Small intestine (tissue), 7 donors: Measurements from ENCODE around the gene NTRK1. TPM values are rescaled to one million over a fixed set of nuclear protein-coding genes. Genes with fewer than 3 reads are reported as not detected.

ENCODE experiments used
- DNase-seq, 2 donors: peaks; one replicate each; pipeline versions ENCODE4 v3.0.0 to v3.0.0-alpha.2; 2013
- FAIRE-seq: peaks from 2 replicates; lab custom pipeline; 2012; peaks lifted over from hg19 to GRCh38; lab: Jason Lieb, UNC
- H3K27ac ChIP-seq, 3 donors: one replicate each; pipeline ENCODE4 v1.5.1; 2013; ENCODE audit warnings: low read length in 2 of 3, mild to moderate bottlenecking in 2 of 3, control low read depth in 1 of 3, inconsistent platforms in 1 of 3, low read depth in 1 of 3, moderate library complexity in 1 of 3
- H3K27me3 ChIP-seq, 3 donors: one replicate each; pipeline ENCODE4 v1.6.1; 2013; ENCODE audit warnings: low read length in 3 of 3, inconsistent platforms in 1 of 3; ENCODE audit not compliant: control insufficient read depth in 3 of 3, insufficient read depth in 3 of 3
- H3K36me3 ChIP-seq, 3 donors: one replicate each; pipeline ENCODE4 v1.6.1; 2013; ENCODE audit warnings: low read length in 3 of 3, inconsistent platforms in 1 of 3, low read depth in 1 of 3, mild to moderate bottlenecking in 1 of 3, moderate library complexity in 1 of 3; ENCODE audit not compliant: control insufficient read depth in 3 of 3, insufficient read depth in 2 of 3
- H3K4me1 ChIP-seq, 3 donors: one replicate each; pipeline ENCODE4 v1.6.1; 2013; ENCODE audit warnings: low read length in 2 of 3, inconsistent platforms in 1 of 3, low read depth in 1 of 3, mild to moderate bottlenecking in 1 of 3, moderate library complexity in 1 of 3; ENCODE audit not compliant: control insufficient read depth in 3 of 3, insufficient read depth in 2 of 3
- H3K4me3 ChIP-seq, 3 donors: one replicate each; pipeline ENCODE4 v1.5.1; 2013; ENCODE audit warnings: low read length in 3 of 3, control low read depth in 1 of 3, inconsistent platforms in 1 of 3, low read depth in 1 of 3, mild to moderate bottlenecking in 1 of 3, moderate library complexity in 1 of 3
- H3K9me3 ChIP-seq, 2 donors: one replicate each; pipeline ENCODE4 v1.6.1; 2013; ENCODE audit warnings: low read depth in 1 of 2, low read length in 1 of 2; ENCODE audit not compliant: control insufficient read depth in 2 of 2, insufficient read depth in 1 of 2
- WGBS, 3 donors: extraction: QIAGEN DNeasy Blood & Tissue Kit; methylation state at CpG; one replicate each; pipeline ENCODE4 v1.1.7; 2013; 5-methylcytosine and 5-hydroxymethylcytosine counted together
- polyA plus RNA-seq, 4 donors: library from polyadenylated mRNA; stranded (reverse) in 3 of 4; unstranded in 1 of 4; fragments of 200-250 nt in 3 of 4; fragments of 120-200 nt in 1 of 4; gene quantifications; one replicate each; pipeline versions ENCODE4 v1.2.1 to v1.2.3, GENCODE V29; 2013
- donor health status: healthy with polysubstance abuse.
- donor health status: control.
- donor health status: control.
- donor health status: Bipolar disorder and iron deficiency.
- donor health status: healthy.

Gene NTRK1
- polyA plus RNA-seq, 4 donors: 0.10 to 0.67 TPM; not detected in 2

GRCh38 chr1:156908955-156909354 lies 48.3 kb downstream of the NTRK1 start:
- FAIRE-seq (no peak), DNase-seq (no peak)
- Histone ChIP-seq H3K4me1 (peaks cover 0 to 16% (median 0%) of the 10 kb centered on the region in 3 donors), H3K27ac (no peak overlapping the region), H3K4me3 (no peak overlapping the region), H3K36me3 (peaks cover 0 to 22% (median 0%) of the 10 kb centered on the region in 3 donors), H3K9me3 (no peaks in the 10 kb centered on the region), H3K27me3 (peaks cover 0 to 64% (median 0%) of the 10 kb centered on the region in 3 donors)
- 36 to 56% (median 44%) methylated on average over 10 of the region's 10 CpGs for WGBS, 3 donors

GRCh38 chr1:156909671-156910070 lies 49.0 kb downstream of the NTRK1 start:
- 60 to 79% (median 68%) methylated on average over 5 of the region's 5 CpGs for WGBS, 3 donors

GRCh38 chr1:156910309-156910782 lies 49.7 kb downstream of the NTRK1 start:
- peaks cover 0 to 60% (median 0%) of the 10 kb centered on the region in 3 donors for H3K27me3 ChIP-seq
- DNase-seq (peak in 1 of 2 donors; percentile 68), FAIRE-seq (no peak)

More at GRCh38 chr1:156909671-156910070, 49.0 kb downstream of the NTRK1 start:
- H3K36me3 ChIP-seq: peaks cover 0 to 29% (median 0%) of the 10 kb centered on the region in 3 donors
- FAIRE-seq (no peak), DNase-seq (no peak)
- no peak overlapping the region for H3K27ac ChIP-seq
- H3K4me3 ChIP-seq: no peak overlapping the region
- no peaks in the 10 kb centered on the region for H3K9me3 ChIP-seq
- peaks cover 0 to 60% (median 0%) of the 10 kb centered on the region in 3 donors for H3K27me3 ChIP-seq
- H3K4me1 ChIP-seq: peaks cover 0 to 16% (median 0%) of the 10 kb centered on the region in 3 donors

GRCh38 chr1:156911577-156912298 lies 51.1 kb downstream of the NTRK1 start:
- 65 to 71% (median 65%) methylated on average over 6 of the region's 6 CpGs for WGBS, 3 donors
- DNase-seq: no peak

More at GRCh38 chr1:156910309-156910782, 49.7 kb downstream of the NTRK1 start:
- 13 to 43% (median 21%) methylated on average over 16 to 18 of the region's 18 CpGs for WGBS, 3 donors
- Histone ChIP-seq H3K27ac (no peak overlapping the region), H3K9me3 (no peaks in the 10 kb centered on the region), H3K4me3 (no peak overlapping the region), H3K36me3 (peaks cover 0 to 29% (median 0%) of the 10 kb centered on the region in 3 donors), H3K4me1 (peaks cover 0 to 16% (median 0%) of the 10 kb centered on the region in 3 donors)

GRCh38 chr1:156912310-156912709 lies 51.6 kb downstream of the NTRK1 start:
- no peak overlapping the region for H3K27ac ChIP-seq
- H3K4me1 ChIP-seq: peaks cover 0 to 16% (median 0%) of the 10 kb centered on the region in 3 donors
- WGBS, 3 donors: 65 to 72% (median 68%) methylated on average over 2 of the region's 2 CpGs
- FAIRE-seq: no peak
- no peaks in the 10 kb centered on the region for H3K9me3 ChIP-seq
- no peak overlapping the region for H3K4me3 ChIP-seq
- H3K36me3 ChIP-seq: peaks cover 0 to 27% (median 0%) of the 10 kb centered on the region in 3 donors
- DNase-seq: no peak
- H3K27me3 ChIP-seq: peaks cover 0 to 52% (median 0%) of the 10 kb centered on the region in 3 donors

More at GRCh38 chr1:156911577-156912298, 51.1 kb downstream of the NTRK1 start:
- Histone ChIP-seq H3K27me3 (peaks cover 0 to 53% (median 0%) of the 10 kb centered on the region in 3 donors), H3K36me3 (peaks cover 0 to 29% (median 0%) of the 10 kb centered on the region in 3 donors), H3K27ac (no peak overlapping the region), H3K4me1 (peaks cover 0 to 16% (median 0%) of the 10 kb centered on the region in 3 donors), H3K4me3 (no peak overlapping the region), H3K9me3 (no peaks in the 10 kb centered on the region)
- no peak for FAIRE-seq

- H3K4me1 ChIP-seq: peaks cover 0 to 12% (median 0%) of the 10 kb centered on the region in 3 donors
- DNase-seq (no peak), FAIRE-seq (no peak)
- H3K4me3 ChIP-seq: no peak overlapping the region
- peaks cover 0 to 27% (median 0%) of the 10 kb centered on the region in 3 donors for H3K36me3 ChIP-seq
- H3K27me3 ChIP-seq: peaks cover 0 to 43% (median 0%) of the 10 kb centered on the region in 3 donors
- 31 to 49% (median 49%) methylated on average over 23 to 24 of the region's 24 CpGs for WGBS, 3 donors
- H3K9me3 ChIP-seq: peaks cover 0 to 2% of the 10 kb centered on the region in 2 donors
- H3K27ac ChIP-seq: no peak overlapping the region
These were observed 52.5 kb downstream of the NTRK1 start for GRCh38 chr1:156912861-156913808.

- Histone ChIP-seq H3K4me1 (peaks cover 0 to 10% (median 0%) of the 10 kb centered on the region in 3 donors), H3K9me3 (peaks cover 0 to 4% of the 10 kb centered on the region in 2 donors), H3K27me3 (peaks cover 0 to 36% (median 0%) of the 10 kb centered on the region in 3 donors), H3K4me3 (no peak overlapping the region), H3K36me3 (peaks cover 0 to 25% (median 0%) of the 10 kb centered on the region in 3 donors), H3K27ac (no peak overlapping the region)
- DNase-seq: no peak
- WGBS, 3 donors: 78 to 89% (median 84%) methylated on average over 12 to 13 of the region's 13 CpGs
- no peak for FAIRE-seq
These were observed 53.2 kb downstream of the NTRK1 start for GRCh38 chr1:156913809-156914387.
